A549 (cell line): ENCODE data around the gene MARCHF10. TPM values are rescaled to one million over a fixed set of nuclear protein-coding genes. Genes with fewer than 3 reads are reported as not detected.

Source experiments
- ATAC-seq, 2 experiments: fragments of 200-7000 bp in 1 of 2; fragments of >200 bp in 1 of 2; cut with Nextera tagmentation in 1 of 2; cut with Tn5 transposase in 1 of 2; 3 replicates each; pipeline versions ENCODE4 v1.8.0 to v1.9.1; 2018 to 2020; ENCODE audit warnings: mild to moderate bottlenecking in 1 of 2, moderate library complexity in 1 of 2
- CTCF ChIA-PET: fragments of 300-600 bp; sonication (Branson Sonifier 250); formaldehyde crosslinking; extraction: SDS; loops from one replicate; lab custom pipeline; 2021; ENCODE audit warnings: antibody characterized with exemption, inconsistent platforms; lab: Yijun Ruan, JAX
- POLR2A ChIA-PET: fragments of 350-600 bp; formaldehyde crosslinking; extraction: SDS; loops from one replicate; lab custom pipeline; 2021; ENCODE audit warnings: antibody characterized with exemption, inconsistent platforms; lab: Yijun Ruan, JAX
- DNase-seq, 2 experiments: peaks; one replicate each; pipeline versions ENCODE4 v3.0.0 to v3.0.0-alpha.2; 2011 to 2016; ENCODE audit warnings: low read depth in 1 of 2, low spot score in 1 of 2
- FAIRE-seq: peaks from 2 replicates; lab custom pipeline; 2011; peaks lifted over from hg19 to GRCh38; lab: Jason Lieb, UNC
- H3K27ac ChIP-seq, 2 experiments: fragments of >200 bp; sonication (Bioruptor Twin); formaldehyde crosslinking; 3 replicates each; pipeline ENCODE4 v1.5.1; 2016 to 2017
- H3K4me1 ChIP-seq: fragments of >200 bp; sonication (Bioruptor Twin); formaldehyde crosslinking; 3 replicates; pipeline ENCODE4 v1.6.1; 2016
- H3K4me2 ChIP-seq: fragments of >200 bp; sonication (Bioruptor Twin); formaldehyde crosslinking; 3 replicates; pipeline ENCODE4 v1.6.1; 2016
- H3K4me3 ChIP-seq: fragments of >200 bp; sonication (Bioruptor Twin); formaldehyde crosslinking; 3 replicates; pipeline ENCODE4 v1.5.1; 2016
- H3K9me3 ChIP-seq: fragments of >200 bp; sonication (Bioruptor Twin); formaldehyde crosslinking; 3 replicates; pipeline ENCODE4 v1.6.1; 2016
- CEBPB ChIP-seq, 2 experiments: fragments of >200 bp in 1 of 2; sonication (Bioruptor Twin) in 1 of 2; formaldehyde crosslinking in 1 of 2; IDR thresholded peaks; 2 replicates each; pipeline ENCODE4 v1.6.1; 2012 to 2016
- CHD2 ChIP-seq: fragments of 150-350 bp; IDR thresholded peaks from 2 replicates; pipeline ENCODE4 v1.6.1; 2014; ENCODE audit warnings: low read length; ENCODE audit not compliant: partially characterized antibody
- E2F6 ChIP-seq: IDR thresholded peaks from 2 replicates; pipeline ENCODE4 v1.6.1; 2012; ENCODE audit warnings: low read depth, borderline replicate concordance
- EHMT2 ChIP-seq: fragments of 200-600 bp; sonication (generic); IDR thresholded peaks from 2 replicates; pipeline ENCODE4 v1.6.1; 2016; ENCODE audit warnings: antibody characterized with exemption, low read depth, mild to moderate bottlenecking, moderate library complexity
- ESRRA ChIP-seq: fragments of 150-350 bp; IDR thresholded peaks from 2 replicates; pipeline ENCODE4 v1.6.1; 2014; ENCODE audit warnings: mild to moderate bottlenecking, low read length, borderline replicate concordance
- FOSL2 ChIP-seq, 2 experiments: fragments of 450-650 bp in 1 of 2; fragments of >200 bp in 1 of 2; sonication (Bioruptor Twin) in 1 of 2; formaldehyde crosslinking; IDR thresholded peaks; 2 replicates each; pipeline versions ENCODE4 v1.5.0 to v1.6.1; 2016 to 2020; ENCODE audit warnings: mild to moderate bottlenecking in 1 of 2, moderate library complexity in 1 of 2
- FOXS1 ChIP-seq: fragments of 250-450 bp; sonication (Bioruptor Pico); IDR thresholded peaks from 2 replicates; pipeline ENCODE4 v1.5.0; 2020; ENCODE audit warnings: mild to moderate bottlenecking, moderate library complexity
- HES2 ChIP-seq: fragments of >200 bp; sonication (Bioruptor Twin); formaldehyde crosslinking; IDR thresholded peaks from 2 replicates; pipeline ENCODE4 v1.6.1; 2016
- HMGXB4 ChIP-seq: fragments of 250-450 bp; sonication (Bioruptor Pico); IDR thresholded peaks from 2 replicates; pipeline ENCODE4 v1.5.0; 2021; ENCODE audit warnings: mild to moderate bottlenecking, moderate library complexity, borderline replicate concordance
- JUN ChIP-seq, 2 experiments: fragments of >200 bp; sonication (Bioruptor Twin); formaldehyde crosslinking; IDR thresholded peaks; 2 replicates in 1 of 2; 3 replicates in 1 of 2; pipeline ENCODE4 v1.6.1; 2016 to 2017
- MYC ChIP-seq: IDR thresholded peaks from 2 replicates; pipeline ENCODE4 v1.6.1; 2012; ENCODE audit warnings: mild to moderate bottlenecking, inconsistent platforms, low read length, improper control_type of control experiment, borderline replicate concordance
- PBX3 ChIP-seq: IDR thresholded peaks from 2 replicates; pipeline ENCODE4 v1.6.1; 2012
- RAD21 ChIP-seq, 2 experiments: fragments of >200 bp in 1 of 2; sonication (Bioruptor Twin) in 1 of 2; formaldehyde crosslinking in 1 of 2; IDR thresholded peaks in 1 of 2; conservative IDR thresholded peaks in 1 of 2; 2 replicates in 1 of 2; 3 replicates in 1 of 2; pipeline ENCODE4 v1.6.1; 2012 to 2018; ENCODE audit warnings: inconsistent platforms in 1 of 2
- RFX5 ChIP-seq: fragments of 450-650 bp; IDR thresholded peaks from 2 replicates; pipeline ENCODE4 v1.7.1; 2014; ENCODE audit warnings: antibody characterized with exemption, mild to moderate bottlenecking, moderate library complexity
- SREBF2 ChIP-seq: fragments of 450-650 bp; IDR thresholded peaks from 2 replicates; pipeline ENCODE4 v1.6.1; 2014; ENCODE audit warnings: mild to moderate bottlenecking, moderate library complexity
- TFCP2L1 ChIP-seq: fragments of 250-450 bp; sonication (Bioruptor Pico); IDR thresholded peaks from 2 replicates; pipeline ENCODE4 v1.5.0; 2021; ENCODE audit warnings: mild to moderate bottlenecking
- TP53 ChIP-seq: fragments of 250-450 bp; sonication (Bioruptor Pico); IDR thresholded peaks from 2 replicates; pipeline ENCODE4 v1.5.0; 2021; ENCODE audit warnings: mild to moderate bottlenecking, moderate library complexity
- USF2 ChIP-seq: fragments of 450-650 bp; IDR thresholded peaks from 2 replicates; pipeline ENCODE4 v1.6.1; 2014; ENCODE audit warnings: antibody characterized with exemption
- ZSCAN20 ChIP-seq: fragments of 250-450 bp; sonication (Bioruptor Pico); IDR thresholded peaks from 2 replicates; pipeline ENCODE4 v1.8.0; 2022; ENCODE audit warnings: mild to moderate bottlenecking, moderate library complexity
- WGBS: methylation state at CpG from one replicate; pipeline ENCODE4 v1.1.6; 2017; ENCODE audit errors: missing lambda C conversion rate; 5-methylcytosine and 5-hydroxymethylcytosine counted together
- polyA plus RNA-seq, 4 experiments: library from polyadenylated mRNA; depleted of rRNA in 3 of 4; stranded (reverse); fragments of >200 nt; fragmentation: RNase III in 1 of 4; extraction: RNeasy Plus Mini Kit Qiagen cat#74134 plus additional on column Dnase treatment in 1 of 4; gene quantifications; 2 replicates in 3 of 4; 3 replicates in 1 of 4; pipeline ENCODE4 v1.2.3, GENCODE V29; 2011 to 2017

The MARCHF10 gene
- polyA plus RNA-seq, 2 of the 4 experiments (the other 2 are of a cell fraction): 0.43 to 0.57 TPM

GRCh38 chr17:62657690-62658089, 150.4 kb downstream of the MARCHF10 start (continued):
- TF ChIP-seq ZSCAN20 (CRISPR knock-in tag): no peak
- TF ChIP-seq MYC: no peak

GRCh38 chr17:62657145-62657665, 150.9 kb downstream of the MARCHF10 start:
- TF ChIP-seq SREBF2 (no peak), HMGXB4 (CRISPR knock-in tag) (no peak), CHD2 (no peak), ESRRA (no peak), RAD21 (conservative IDR thresholded peaks at IDR 0.05 in 1 of 2, IDR thresholded peaks at IDR 0.05 in 1 of 2) (no peak), FOSL2 (IDR thresholded peaks at IDR 0.05) (no peak), FOSL2 (CRISPR knock-in tag; IDR thresholded peaks at IDR 0.05) (no peak), USF2 (no peak), TFCP2L1 (no peak), HES2 (no peak), PBX3 (no peak)
- H3K4me2 ChIP-seq: no peak overlapping the region
- ChIA-PET POLR2A (no interaction called here), CTCF (interaction anchor here (1.0 to 7.5 kb wide), 5 partner anchors 15 to 823 kb away, joined by 3 to 52 read pairs (median 4); no protein-coding TSS in a partner anchor)
- WGBS: 95% methylated on average over 3 of the region's 3 CpGs
- no peak overlapping the region for H3K27ac ChIP-seq
- ATAC-seq (no peak), DNase-seq (no peak), FAIRE-seq (no peak)
- H3K4me1 ChIP-seq: peaks cover 9% of the 10 kb centered on the region
- H3K4me3 ChIP-seq: no peak overlapping the region
- peaks cover 15% of the 10 kb centered on the region for H3K9me3 ChIP-seq

GRCh38 chr17:62656446-62656845, 151.7 kb downstream of the MARCHF10 start:
- Histone ChIP-seq H3K27ac (no peak overlapping the region), H3K9me3 (peaks cover 15% of the 10 kb centered on the region), H3K4me3 (no peak overlapping the region), H3K4me1 (peaks cover 15% of the 10 kb centered on the region), H3K4me2 (no peak overlapping the region)
- DNase-seq (no peak), FAIRE-seq (no peak), ATAC-seq (no peak)
- POLR2A ChIA-PET: no interaction called here
- TF ChIP-seq EHMT2: no peak
- TF ChIP-seq E2F6: no peak
- no peak for TF ChIP-seq FOXS1 (CRISPR knock-in tag)
- no peak for TF ChIP-seq JUN (IDR thresholded peaks at IDR 0.05)
- no peak for TF ChIP-seq RFX5
- TF ChIP-seq HMGXB4 (CRISPR knock-in tag): no peak
- no peak for TF ChIP-seq HES2
- TF ChIP-seq MYC: no peak
- no peak for TF ChIP-seq ZSCAN20 (CRISPR knock-in tag)
- no peak for TF ChIP-seq CEBPB (IDR thresholded peaks at IDR 0.05)
- no peak for TF ChIP-seq TP53
- no peak for TF ChIP-seq CHD2
- CTCF ChIA-PET: interaction anchor here (1.0 to 7.5 kb wide), 5 partner anchors 13 to 823 kb away, joined by 3 to 52 read pairs (median 5); no protein-coding TSS in a partner anchor
- 65% methylated on average over 1 of the region's 1 CpG for WGBS
